Parathyroid adenoma (tissue), 2 donors: ENCODE measurements around the gene MED7.

Experiments
- H2AFZ ChIP-seq: fragments of 300-600 bp; sonication (generic); one replicate; pipeline ENCODE4 v1.7.0; 2017; ENCODE audit warnings: antibody characterized with exemption, mild to moderate bottlenecking
- H3K27ac ChIP-seq: fragments of 300-600 bp; sonication (generic); one replicate; pipeline ENCODE4 v1.7.0; 2017
- H3K27me3 ChIP-seq: fragments of 300-600 bp; sonication (generic); one replicate; pipeline ENCODE4 v1.7.0; 2017; ENCODE audit warnings: low read length; ENCODE audit not compliant: control insufficient read depth, insufficient read depth
- H3K36me3 ChIP-seq: fragments of 300-600 bp; sonication (generic); one replicate; pipeline ENCODE4 v1.7.0; 2017; ENCODE audit warnings: low read length; ENCODE audit not compliant: control insufficient read depth, insufficient read depth
- H3K4me1 ChIP-seq: fragments of 300-600 bp; sonication (generic); one replicate; pipeline ENCODE4 v1.7.0; 2017; ENCODE audit warnings: control low read depth
- H3K4me2 ChIP-seq: fragments of 300-600 bp; sonication (generic); one replicate; pipeline ENCODE4 v1.7.0; 2017; ENCODE audit warnings: low read length
- H3K4me3 ChIP-seq: fragments of 300-600 bp; sonication (generic); one replicate; pipeline ENCODE4 v1.7.0; 2017; ENCODE audit warnings: low read depth, low read length
- H3K79me2 ChIP-seq: fragments of 300-600 bp; sonication (generic); one replicate; pipeline ENCODE4 v1.7.0; 2017; ENCODE audit warnings: control low read depth
- H3K9ac ChIP-seq: fragments of 300-600 bp; sonication (generic); one replicate; pipeline ENCODE4 v1.7.0; 2017; ENCODE audit warnings: mild to moderate bottlenecking
- H3K9me3 ChIP-seq: fragments of 300-600 bp; sonication (generic); one replicate; pipeline ENCODE4 v1.7.0; 2017; ENCODE audit warnings: low read length; ENCODE audit not compliant: control insufficient read depth
- TF ChIP-seq, protein P1 (sequence below): fragments of 300-600 bp; sonication (generic); IDR thresholded peaks from one replicate; pipeline ENCODE4 v1.7.0; 2017; ENCODE audit warnings: antibody characterized with exemption, mild to moderate bottlenecking
- donor health status: primary hyperparathyroidism.

The MED7 gene

DNA sequence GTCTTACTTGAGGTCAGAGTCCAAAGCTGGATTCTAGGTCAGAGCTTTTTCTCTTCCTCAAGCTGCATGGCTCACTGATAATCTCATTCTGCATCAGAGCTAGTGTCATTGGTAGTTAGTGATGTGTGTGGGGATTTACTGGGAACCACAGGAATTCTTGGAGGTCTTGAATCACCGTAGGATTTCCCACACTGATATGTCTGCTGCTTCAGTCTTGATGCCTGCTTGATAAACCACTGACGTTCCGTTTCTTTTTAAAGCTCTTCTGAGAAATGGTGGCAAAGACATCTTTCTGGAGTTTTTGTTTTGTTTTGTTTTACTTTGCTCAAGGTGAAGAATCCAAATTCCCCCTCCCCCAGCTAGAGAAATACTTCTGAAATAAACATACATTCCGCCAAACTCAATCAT is 24.6 kb upstream of the MED7 start:
- TF ChIP-seq, protein P1, sequence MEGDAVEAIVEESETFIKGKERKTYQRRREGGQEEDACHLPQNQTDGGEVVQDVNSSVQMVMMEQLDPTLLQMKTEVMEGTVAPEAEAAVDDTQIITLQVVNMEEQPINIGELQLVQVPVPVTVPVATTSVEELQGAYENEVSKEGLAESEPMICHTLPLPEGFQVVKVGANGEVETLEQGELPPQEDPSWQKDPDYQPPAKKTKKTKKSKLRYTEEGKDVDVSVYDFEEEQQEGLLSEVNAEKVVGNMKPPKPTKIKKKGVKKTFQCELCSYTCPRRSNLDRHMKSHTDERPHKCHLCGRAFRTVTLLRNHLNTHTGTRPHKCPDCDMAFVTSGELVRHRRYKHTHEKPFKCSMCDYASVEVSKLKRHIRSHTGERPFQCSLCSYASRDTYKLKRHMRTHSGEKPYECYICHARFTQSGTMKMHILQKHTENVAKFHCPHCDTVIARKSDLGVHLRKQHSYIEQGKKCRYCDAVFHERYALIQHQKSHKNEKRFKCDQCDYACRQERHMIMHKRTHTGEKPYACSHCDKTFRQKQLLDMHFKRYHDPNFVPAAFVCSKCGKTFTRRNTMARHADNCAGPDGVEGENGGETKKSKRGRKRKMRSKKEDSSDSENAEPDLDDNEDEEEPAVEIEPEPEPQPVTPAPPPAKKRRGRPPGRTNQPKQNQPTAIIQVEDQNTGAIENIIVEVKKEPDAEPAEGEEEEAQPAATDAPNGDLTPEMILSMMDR = no peak
- no peak overlapping the region for H3K9ac ChIP-seq
- no peaks in the 10 kb centered on the region for H3K79me2 ChIP-seq
- H3K4me2 ChIP-seq = no peak overlapping the region
- H3K9me3 ChIP-seq = no peaks in the 10 kb centered on the region
- no peaks in the 10 kb centered on the region for H3K27me3 ChIP-seq
- H3K27ac ChIP-seq = no peak overlapping the region
- no peaks in the 10 kb centered on the region for H3K4me1 ChIP-seq
- no peak overlapping the region for H3K4me3 ChIP-seq
- H2AFZ ChIP-seq = no peak overlapping the region
- no peaks in the 10 kb centered on the region for H3K36me3 ChIP-seq

DNA sequence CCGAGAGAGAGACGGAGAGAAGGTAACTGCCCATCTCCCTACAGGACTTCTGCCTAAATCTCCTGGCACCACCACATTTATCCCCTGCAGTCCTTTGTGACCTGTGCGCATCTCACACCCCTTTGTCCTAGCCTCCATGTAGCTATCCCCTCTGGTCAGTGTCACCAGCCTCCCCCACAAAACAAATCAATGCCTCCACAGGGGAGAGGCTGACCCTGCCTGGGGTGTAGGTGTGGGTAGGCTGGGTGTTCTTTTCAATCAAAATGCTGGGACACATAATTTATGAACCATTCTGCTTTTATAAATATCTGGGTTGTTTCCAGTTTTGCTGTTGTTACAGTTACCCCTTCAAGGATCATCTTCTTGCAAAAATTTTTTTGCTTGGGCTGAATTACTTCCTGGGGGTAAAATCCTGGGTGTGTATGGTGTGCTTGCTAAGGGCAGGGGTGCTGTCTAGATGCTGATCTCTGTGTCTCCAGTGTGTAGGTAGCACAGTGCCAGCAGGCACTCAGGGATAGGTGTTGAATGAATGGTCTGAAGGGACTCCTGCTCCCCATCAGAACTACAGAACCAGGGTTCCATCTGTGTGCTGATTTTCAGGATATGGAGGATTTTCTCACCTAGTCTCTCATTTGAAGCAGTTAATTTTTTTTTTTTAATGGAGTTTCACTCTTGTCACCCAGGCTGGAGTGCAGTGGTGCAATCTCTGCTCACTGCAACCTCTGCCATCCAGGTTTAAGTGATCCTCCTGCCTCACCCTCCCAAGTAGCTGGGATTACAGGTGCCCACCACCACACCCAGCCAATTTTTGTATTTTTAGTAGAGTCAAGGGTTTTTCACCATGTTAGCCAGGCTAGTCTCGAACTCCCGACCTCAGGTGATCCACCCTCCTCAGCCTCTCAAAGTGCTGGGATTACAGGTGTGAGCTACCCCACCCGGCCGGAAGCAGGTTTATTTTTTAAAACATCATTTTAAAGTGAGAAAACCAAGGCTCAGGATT is 23.8 kb upstream of the MED7 start, which contains the start of gene GARIN3:
TSS of gene GARIN3 (minus strand) at position 51 of the 1,000 bp plus-strand sequence. CDS start 96 bp downstream, outside the sequence.
- Histone ChIP-seq H3K4me3 (no peak within 1 kb of the TSS), H3K79me2 (no peaks in the 10 kb centered on the region), H2AFZ (no peak within 1 kb of the TSS), H3K9ac (no peak within 1 kb of the TSS), H3K27me3 (no peaks in the 10 kb centered on the region), H3K9me3 (no peaks in the 10 kb centered on the region), H3K27ac (no peak within 1 kb of the TSS), H3K36me3 (no peaks in the 10 kb centered on the region), H3K4me1 (no peaks in the 10 kb centered on the region), H3K4me2 (no peak within 1 kb of the TSS)
- TF ChIP-seq, protein P1 = no peak

DNA sequence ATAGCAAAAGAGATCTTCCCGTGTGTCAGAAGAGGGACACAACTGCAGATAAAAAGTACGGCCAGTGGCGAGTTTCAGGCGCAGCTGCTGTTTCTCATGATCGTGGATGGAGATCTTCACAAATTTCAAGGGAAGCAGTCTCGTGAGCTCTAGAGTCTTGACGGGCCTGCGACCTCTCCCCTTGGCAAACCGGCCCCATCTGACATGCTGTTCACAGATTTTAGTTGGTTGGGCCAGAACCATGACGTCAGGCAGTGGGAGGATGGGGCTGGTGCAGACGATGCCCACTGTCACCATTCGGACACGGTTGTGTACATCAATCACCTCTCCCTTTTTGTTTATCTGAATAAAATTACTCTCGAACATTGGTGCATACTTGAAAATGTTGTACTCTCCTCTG is 23.0 kb upstream of the MED7 start:
- no peaks in the 10 kb centered on the region for H3K4me1 ChIP-seq
- no peak overlapping the region for H3K9ac ChIP-seq
- H3K4me2 ChIP-seq = no peak overlapping the region
- H3K79me2 ChIP-seq = no peaks in the 10 kb centered on the region
- H3K27ac ChIP-seq = no peak overlapping the region
- TF ChIP-seq, protein P1 = no peak
- no peak overlapping the region for H2AFZ ChIP-seq
- no peaks in the 10 kb centered on the region for H3K27me3 ChIP-seq
- H3K9me3 ChIP-seq = no peaks in the 10 kb centered on the region
- H3K4me3 ChIP-seq = no peak overlapping the region
- no peaks in the 10 kb centered on the region for H3K36me3 ChIP-seq

DNA sequence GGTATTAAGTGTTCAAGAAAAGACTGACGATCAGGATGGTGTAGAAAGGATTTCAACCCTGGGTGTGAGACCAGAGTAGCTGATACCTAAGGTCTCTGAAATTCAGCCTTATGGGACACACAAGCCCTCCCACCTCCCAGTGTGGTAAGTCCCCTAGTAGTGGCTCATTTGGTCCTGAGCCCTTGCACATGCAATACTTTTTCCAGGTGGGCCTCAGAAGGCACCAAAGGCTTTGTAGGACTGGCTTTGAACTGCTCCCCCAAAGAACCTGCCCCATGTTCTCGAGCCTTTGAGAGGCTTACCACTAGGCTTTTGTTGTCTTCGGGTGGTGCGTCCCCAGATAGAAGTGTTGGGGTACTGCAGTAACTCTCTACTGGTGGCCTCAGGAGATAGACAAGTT is 22.6 kb upstream of the MED7 start:
- TF ChIP-seq, protein P1 = no peak
- no peaks in the 10 kb centered on the region for H3K36me3 ChIP-seq
- no peak overlapping the region for H3K4me2 ChIP-seq
- no peaks in the 10 kb centered on the region for H3K79me2 ChIP-seq
- H3K9ac ChIP-seq = no peak overlapping the region
- H2AFZ ChIP-seq = no peak overlapping the region
- no peaks in the 10 kb centered on the region for H3K9me3 ChIP-seq
- no peak overlapping the region for H3K27ac ChIP-seq
- no peaks in the 10 kb centered on the region for H3K27me3 ChIP-seq
- no peaks in the 10 kb centered on the region for H3K4me1 ChIP-seq
- no peak overlapping the region for H3K4me3 ChIP-seq
